CD4-positive, alpha-beta T cell treated with Interferon gamma for 1 hour (primary cell): Measurements from ENCODE around the gene CSNK1D.
"Not testable (repeated sequence)": the region's sequence is repeated elsewhere in the genome, so short reads cannot be mapped to it uniquely, and the experiment has no call there.

Experiments
- DNase-seq: peaks from one replicate; pipeline ENCODE4 v3.0.0-alpha.2; 2020

CSNK1D gene

GRCh38 chr17:82272495-82273326 is 789 bp downstream of the CSNK1D start:
- peak; percentile 52 for DNase-seq

DNA sequence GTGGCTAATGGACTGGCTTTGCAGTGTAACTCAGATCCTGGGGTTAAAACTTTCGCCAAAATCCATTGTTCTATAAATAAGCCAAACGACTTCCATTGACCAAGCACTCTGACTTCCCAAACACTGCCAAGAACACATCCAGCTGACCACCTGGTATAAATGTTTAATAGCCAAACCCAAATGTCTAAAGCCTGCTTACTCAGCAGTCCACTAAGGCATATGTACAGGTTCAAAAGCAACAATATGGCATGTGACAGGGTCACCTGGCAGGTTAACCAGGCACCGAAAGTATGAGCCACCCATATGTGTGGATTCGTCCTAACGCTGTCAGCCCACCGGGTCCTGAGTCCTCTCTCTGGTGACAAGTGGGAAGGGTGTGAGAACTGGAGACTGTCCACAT is 2.1 kb downstream of the CSNK1D start:
- DNase-seq = no peak

DNA sequence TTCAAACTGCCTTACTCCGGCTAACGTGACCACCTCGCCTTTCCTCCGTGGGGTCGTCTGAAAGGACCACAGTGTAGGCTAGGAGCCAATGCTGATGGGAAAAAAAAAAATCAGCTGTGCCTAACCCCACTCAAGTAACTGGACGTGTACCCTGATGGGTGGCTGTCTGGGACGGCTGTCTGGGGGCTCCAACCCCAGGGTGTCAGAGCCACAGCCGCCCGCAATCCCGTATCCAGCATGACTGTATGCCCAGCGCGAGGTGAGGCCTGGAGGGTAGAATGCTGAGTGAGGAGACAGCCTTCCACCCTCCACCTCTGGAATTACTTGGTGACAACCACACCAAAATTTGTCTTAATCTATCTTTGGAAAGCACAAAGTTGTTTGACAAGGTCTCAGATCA is 2.8 kb downstream of the CSNK1D start:
- DNase-seq = no peak

DNA sequence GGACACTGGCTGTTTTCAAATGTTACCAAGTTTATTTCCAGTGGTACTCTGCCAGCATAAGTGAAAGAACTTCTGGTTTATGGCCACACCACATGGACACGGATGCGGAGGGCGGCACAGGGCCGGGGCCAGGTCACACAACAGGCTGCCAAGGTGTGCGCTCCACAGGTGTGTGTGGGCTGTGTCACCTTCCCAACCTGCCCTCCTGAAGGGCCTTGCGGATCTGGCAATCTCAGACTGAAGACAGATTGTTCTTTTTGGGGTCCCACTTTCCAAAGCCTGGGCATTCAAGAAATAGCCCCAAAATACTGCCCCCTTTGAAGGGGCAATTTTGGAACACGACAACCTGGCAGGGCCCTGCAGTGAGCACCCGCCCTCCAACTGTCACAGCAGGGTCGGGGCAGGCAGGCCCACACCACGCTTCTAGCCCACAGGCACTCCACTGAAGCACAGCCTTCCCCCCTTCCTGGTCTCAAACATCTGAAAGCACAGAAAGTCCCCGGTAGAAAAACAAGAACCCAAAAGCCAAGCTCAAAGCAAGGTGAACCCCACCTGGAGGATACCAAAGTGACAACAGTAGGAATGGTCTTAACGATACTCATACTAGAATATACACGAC is 3.5 kb downstream of the CSNK1D start:
- DNase-seq = no peak

GRCh38 chr17:82269138-82269881 is 4.2 kb downstream of the CSNK1D start:
- DNase-seq = no peak

- peak; percentile 66 for DNase-seq
These were observed 5.7 kb downstream of the CSNK1D start for GRCh38 chr17:82267575-82268379.

GRCh38 chr17:82266142-82266541 is 7.4 kb downstream of the CSNK1D start:
- no peak for DNase-seq

- DNase-seq = no peak
These were observed 9.9 kb downstream of the CSNK1D start for GRCh38 chr17:82263641-82264040.

GRCh38 chr17:82262344-82262743 is 11.2 kb downstream of the CSNK1D start:
- DNase-seq = no peak

GRCh38 chr17:82259972-82260961 is 13.2 kb downstream of the CSNK1D start:
- DNase-seq = not testable (repeated sequence)

- no peak for DNase-seq
These were observed 14.9 kb downstream of the CSNK1D start for GRCh38 chr17:82258555-82258954.

- peak; percentile 74 for DNase-seq
These were observed 16.0 kb downstream of the CSNK1D start for GRCh38 chr17:82257473-82257872.

GRCh38 chr17:82256242-82256885 is 17.1 kb downstream of the CSNK1D start:
- DNase-seq = no peak

DNA sequence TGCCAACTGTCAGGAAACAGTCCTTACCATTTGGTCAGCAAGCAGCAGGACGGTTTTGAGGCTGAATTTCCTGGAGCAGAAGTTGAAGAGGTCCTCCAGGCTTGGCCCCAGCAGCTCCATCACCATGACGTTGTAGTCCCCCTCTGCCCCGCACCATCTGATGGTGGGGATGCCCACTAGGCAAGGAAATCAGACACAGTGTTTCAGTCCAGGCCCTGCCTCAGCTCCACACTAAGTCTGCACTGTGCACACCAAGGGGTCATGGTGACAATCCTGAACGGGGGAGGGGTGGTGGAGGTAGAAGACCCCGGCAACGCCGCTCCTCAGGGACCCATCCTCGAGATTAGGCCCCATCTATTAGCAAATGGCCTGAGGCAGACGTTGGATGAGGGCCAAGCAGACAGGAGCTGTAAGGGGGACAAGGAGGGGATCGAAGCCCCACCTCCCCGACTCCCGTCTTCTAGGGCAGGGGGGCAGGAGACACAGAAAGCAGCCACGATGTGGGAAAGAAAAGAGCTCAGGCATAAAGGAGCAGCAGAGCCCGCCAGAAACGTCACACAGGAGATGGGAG is 18.0 kb downstream of the CSNK1D start:
- no peak for DNase-seq

- DNase-seq = not testable (repeated sequence)
These were observed 18.8 kb downstream of the CSNK1D start for GRCh38 chr17:82254746-82255145.

DNA sequence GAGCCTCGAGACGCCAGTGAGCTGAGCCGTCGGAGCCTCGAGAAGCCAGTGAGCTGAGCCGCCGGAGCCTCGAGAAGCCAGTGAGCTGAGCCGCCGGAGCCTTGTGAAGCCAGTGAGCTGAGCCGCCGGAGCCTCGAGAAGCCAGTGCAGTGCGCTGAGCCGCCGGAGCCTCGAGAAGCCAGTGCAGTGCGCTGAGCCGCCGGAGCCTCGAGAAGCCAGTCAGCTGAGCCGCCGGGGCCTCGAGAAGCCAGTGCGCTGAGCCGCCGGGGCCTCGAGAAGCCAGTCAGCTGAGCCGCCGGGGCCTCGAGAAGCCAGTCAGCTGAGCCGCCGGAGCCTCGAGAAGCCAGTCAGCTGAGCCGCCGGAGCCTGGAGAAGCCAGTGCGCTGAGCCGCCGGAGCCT is 19.4 kb downstream of the CSNK1D start:
- DNase-seq = not testable (repeated sequence)

DNA sequence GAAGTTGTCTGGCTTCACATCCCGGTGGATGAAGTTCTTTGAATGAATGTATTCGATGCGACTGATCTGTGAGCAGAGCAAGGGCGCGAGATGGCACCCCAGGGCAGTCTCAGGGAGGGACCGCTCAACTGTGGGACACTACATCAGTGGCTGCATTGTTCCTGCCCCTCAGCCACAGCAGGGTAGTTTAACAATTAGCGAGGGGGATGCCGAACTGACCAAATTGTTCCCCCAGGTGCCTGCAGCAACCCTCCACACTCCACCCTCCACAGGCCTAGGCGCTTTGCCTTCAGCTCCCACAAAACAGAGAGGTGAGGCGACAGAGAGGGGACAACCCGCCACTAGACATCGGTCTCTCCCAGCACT is 20.3 kb downstream of the CSNK1D start:
- no peak for DNase-seq

DNA sequence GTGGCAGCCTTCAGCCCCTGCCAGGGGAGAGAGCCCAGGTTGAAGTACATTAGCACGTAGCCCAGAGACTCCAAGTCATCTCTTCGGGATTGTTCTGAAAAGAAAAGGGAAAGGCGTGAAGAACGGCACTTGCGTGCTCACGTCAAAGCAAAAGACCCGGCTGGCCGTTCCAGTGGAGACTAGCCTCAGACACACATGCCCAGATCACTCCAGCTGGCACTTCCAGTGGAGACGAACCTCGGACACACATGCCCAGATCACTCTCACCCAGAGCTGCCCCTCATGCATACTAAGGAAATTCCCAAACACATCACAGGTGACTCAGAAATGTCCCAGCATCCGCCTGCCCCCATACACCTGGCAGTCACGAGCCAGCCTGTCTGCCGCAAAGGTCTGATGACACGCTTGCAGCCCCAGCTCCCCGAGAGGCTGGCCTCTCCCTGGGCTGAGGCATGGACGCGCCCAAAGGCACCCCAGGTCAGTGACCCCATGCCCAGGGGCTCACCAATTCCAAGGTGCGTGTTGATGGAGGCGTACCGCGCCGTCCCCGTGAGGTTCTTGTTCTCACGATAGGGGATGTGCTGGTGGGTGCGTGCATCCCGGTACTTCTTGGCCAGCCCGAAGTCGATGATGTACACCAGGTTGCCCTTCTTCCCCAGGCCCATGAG is 20.9 kb downstream of the CSNK1D start:
- DNase-seq = no peak

DNA sequence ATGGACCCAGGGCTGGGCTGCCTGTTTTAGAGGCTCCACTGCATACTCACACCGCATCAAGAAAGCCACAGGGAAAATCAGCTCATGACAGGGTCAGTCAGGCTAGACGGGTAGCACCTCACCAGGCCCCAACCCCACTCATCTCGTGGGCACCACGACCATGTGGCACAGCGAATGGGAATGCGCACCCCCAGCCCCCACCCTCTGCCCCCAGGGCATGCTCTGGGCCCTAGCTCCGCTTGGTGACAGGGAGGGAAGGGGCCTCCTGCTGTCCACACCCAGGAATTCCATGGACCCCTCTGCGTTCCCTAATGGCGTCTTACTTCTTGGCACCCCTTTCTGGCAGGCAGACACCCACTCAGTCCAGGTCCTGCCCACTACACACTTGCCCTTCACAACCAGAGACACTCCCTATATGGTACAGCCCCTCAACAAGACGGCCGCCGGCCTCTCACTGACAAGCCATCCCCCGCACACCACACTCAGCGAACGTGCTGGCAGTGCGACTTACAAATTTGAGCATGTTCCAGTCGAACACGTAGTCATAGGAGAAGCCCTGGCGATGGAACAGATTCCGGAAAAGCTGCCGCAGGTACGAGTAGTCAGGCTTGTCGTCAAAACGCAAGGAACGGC is 22.5 kb downstream of the CSNK1D start:
- DNase-seq = no peak
